ENCODE results near the gene MFAP4.

MFAP4 gene

DNA sequence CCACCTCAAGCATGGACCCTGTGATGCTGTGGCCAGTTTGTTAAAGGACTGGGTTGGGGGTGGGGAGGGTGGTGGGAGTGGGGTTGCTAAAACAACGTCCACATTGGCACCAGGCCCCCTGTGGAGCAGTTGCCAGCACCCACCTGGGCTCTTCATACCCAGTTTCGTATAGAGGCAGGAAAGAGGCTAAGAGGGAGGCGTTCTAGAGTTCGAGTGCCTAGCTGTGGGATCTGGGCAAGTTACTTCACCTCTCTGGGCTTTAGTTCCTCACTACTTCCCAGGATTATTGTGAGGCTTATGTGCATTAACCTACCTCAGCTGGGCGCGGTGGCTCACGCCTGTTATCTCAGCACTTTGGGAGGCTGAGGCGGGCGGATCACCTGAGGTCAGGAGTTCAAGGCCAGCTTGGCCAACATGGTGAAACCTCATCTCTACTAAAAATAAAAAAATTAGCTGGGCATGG is 1.4 kb downstream of the MFAP4 start:
- no peak overlapping the region for H3K4me3 ChIP-seq (ENCODE audit: low read depth, low read length)
- no peaks in the 10 kb centered on the region for H3K4me1 ChIP-seq
- H3K36me3 ChIP-seq, result peaks cover 6% of the 10 kb centered on the region; the same call in 1 of the 2 replicates
- no peaks in the 10 kb centered on the region for H3K9me3 ChIP-seq
- TF ChIP-seq CTCF (IDR thresholded peaks at IDR 0.05; ENCODE audit: low read depth, low read length), result no peak
- no peaks in the 10 kb centered on the region for H3K27me3 ChIP-seq
- DNase-seq, result no peak

DNA sequence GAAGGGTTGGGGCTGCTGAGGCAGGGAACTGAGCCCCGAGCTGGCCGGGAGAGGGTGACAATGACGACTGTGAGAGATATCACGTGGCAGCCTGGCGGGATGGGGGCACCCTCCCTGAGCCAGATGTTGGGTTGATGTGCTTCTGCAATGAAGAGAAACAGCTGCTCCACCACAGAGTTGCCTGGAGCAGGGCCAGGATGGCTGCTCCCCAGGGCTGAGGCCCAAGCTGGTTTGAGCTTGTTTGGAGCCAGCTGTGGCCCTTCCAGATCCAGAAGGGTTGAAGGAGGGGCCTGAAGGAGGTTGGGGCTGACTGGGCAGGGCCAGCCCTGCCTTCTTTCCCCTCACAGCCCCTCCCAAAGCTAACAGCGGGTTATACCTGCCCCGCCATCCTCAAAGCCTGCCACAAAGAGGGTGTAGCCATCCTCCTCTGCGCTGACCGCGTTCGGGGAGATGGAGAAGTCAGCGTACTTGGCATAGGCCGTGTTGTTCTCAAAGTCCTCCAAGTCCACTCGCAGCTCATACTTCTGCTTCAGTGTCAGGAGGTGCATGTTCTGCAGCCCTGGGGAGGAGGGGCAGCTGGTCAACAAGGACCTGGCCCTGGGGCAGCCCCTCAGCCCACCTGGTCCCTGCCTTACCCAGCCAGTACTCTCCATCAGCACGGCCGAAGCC is 2.1 kb downstream of the MFAP4 start:
- H3K9me3 ChIP-seq, result no peaks in the 10 kb centered on the region
- H3K36me3 ChIP-seq, result peaks cover 6% of the 10 kb centered on the region; the same call in 1 of the 2 replicates
- H3K4me3 ChIP-seq (ENCODE audit: low read depth, low read length), result no peak overlapping the region
- H3K4me1 ChIP-seq, result no peaks in the 10 kb centered on the region
- H3K27me3 ChIP-seq, result no peaks in the 10 kb centered on the region
- peak; percentile 63 for DNase-seq
- TF ChIP-seq CTCF (IDR thresholded peaks at IDR 0.05; ENCODE audit: low read depth, low read length), result no peak

- DNase-seq, result no peak
- H3K27me3 ChIP-seq, result no peaks in the 10 kb centered on the region
- H3K36me3 ChIP-seq, result peaks cover 6% of the 10 kb centered on the region; the same call in 1 of the 2 replicates
- no peak for TF ChIP-seq CTCF (IDR thresholded peaks at IDR 0.05; ENCODE audit: low read depth, low read length)
- H3K9me3 ChIP-seq, result no peaks in the 10 kb centered on the region
- no peaks in the 10 kb centered on the region for H3K4me1 ChIP-seq
- no peak overlapping the region for H3K4me3 ChIP-seq (ENCODE audit: low read depth, low read length)
These were observed 3.1 kb downstream of the MFAP4 start for GRCh38 chr17:19383681-19384470.

- Histone ChIP-seq H3K9me3 (no peaks in the 10 kb centered on the region), H3K27me3 (no peaks in the 10 kb centered on the region), H3K4me1 (no peaks in the 10 kb centered on the region), H3K36me3 (peaks cover 6% of the 10 kb centered on the region; the same call in 1 of the 2 replicates), H3K4me3 (ENCODE audit: low read depth, low read length) (no peak overlapping the region)
- no peak for TF ChIP-seq CTCF (IDR thresholded peaks at IDR 0.05; ENCODE audit: low read depth, low read length)
- DNase-seq, result no peak
These were observed 4.2 kb downstream of the MFAP4 start for GRCh38 chr17:19382531-19383444.

- no peak for DNase-seq
- Histone ChIP-seq H3K36me3 (peaks cover 6% of the 10 kb centered on the region; the same call in 1 of the 2 replicates), H3K27me3 (no peaks in the 10 kb centered on the region), H3K9me3 (no peaks in the 10 kb centered on the region), H3K4me3 (ENCODE audit: low read depth, low read length) (no peak overlapping the region), H3K4me1 (no peaks in the 10 kb centered on the region)
- TF ChIP-seq CTCF (IDR thresholded peaks at IDR 0.05; ENCODE audit: low read depth, low read length), result no peak
These were observed 5.1 kb downstream of the MFAP4 start for GRCh38 chr17:19381741-19382444.
